GM21619 (cell line): ENCODE results near the gene SF3B3.

Experiments
- ATAC-seq: cut with Tn5 transposase; IDR thresholded peaks from one replicate; pipeline ENCODE4 v1.9.1; 2021; ENCODE audit not compliant: unreplicated experiment

Gene SF3B3

DNA sequence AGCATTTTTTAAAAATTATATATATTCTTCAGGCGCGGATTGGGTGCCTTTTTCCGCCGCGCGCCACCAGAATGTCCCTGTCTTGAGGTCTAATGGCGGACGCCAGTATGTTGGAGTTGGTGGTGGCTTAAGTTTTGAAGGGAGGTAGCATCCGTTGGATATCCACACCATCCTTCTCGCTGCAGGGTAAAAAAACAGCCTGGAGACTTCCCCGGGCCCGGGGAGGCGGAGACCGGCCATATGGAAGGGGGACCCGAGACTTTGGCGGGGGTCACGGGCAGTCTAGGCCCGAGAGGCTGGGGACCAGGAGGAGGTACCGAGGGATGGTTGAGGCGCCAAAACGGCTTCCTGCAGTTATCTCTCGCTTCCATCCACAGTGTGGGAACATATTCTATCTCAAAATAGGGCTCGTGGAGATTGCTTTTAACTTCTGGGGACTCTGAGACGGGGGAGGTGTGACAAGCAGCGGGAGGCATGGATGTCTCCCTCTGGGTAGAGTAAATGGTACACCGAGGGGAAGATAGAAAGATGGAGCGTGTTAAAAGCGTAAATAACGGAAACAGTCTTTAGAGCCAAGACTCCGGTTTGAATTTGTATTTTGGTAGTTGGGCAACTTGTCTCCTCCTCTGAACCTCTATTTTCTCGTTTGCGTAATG lies at the start of gene SF3B3:
TSS of gene SF3B3 (plus strand) at position 74 of the 656 bp plus-strand sequence. CDS start 2,841 bp downstream, outside the sequence.
- peak; percentile 47 for ATAC-seq

DNA sequence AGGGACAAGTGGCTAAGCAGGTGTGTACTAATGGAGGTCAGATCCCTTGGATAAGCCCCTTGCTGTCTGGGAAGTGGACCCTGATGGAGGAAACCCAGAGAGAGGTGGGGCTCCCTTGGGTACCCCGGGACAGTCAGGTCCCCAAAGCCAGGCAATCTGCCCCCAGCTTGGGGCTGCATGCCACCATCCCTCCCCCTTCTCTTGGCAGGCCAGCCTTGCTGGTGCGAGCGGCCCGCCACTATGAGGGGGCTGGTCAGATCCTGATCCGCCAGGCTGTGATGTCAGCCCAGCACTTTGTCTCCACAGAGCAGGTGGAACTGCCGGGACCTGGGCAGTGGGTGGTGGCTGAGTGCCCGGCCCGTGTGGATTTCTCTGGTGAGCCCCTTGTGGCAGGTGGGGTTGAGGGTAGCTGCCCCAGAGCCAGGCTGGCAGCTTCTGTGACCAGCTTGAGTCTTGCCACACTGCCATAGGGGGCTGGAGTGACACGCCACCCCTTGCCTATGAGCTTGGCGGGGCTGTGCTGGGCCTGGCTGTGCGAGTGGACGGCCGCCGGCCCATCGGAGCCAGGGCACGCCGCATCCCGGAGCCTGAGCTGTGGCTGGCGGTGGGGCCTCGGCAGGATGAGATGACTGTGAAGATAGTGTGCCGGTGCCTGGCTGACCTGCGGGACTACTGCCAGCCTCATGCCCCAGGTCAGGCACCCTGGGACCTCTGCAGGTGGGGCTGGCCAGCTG lies 49.1 kb upstream of the SF3B3 start:
- no peak for ATAC-seq

DNA sequence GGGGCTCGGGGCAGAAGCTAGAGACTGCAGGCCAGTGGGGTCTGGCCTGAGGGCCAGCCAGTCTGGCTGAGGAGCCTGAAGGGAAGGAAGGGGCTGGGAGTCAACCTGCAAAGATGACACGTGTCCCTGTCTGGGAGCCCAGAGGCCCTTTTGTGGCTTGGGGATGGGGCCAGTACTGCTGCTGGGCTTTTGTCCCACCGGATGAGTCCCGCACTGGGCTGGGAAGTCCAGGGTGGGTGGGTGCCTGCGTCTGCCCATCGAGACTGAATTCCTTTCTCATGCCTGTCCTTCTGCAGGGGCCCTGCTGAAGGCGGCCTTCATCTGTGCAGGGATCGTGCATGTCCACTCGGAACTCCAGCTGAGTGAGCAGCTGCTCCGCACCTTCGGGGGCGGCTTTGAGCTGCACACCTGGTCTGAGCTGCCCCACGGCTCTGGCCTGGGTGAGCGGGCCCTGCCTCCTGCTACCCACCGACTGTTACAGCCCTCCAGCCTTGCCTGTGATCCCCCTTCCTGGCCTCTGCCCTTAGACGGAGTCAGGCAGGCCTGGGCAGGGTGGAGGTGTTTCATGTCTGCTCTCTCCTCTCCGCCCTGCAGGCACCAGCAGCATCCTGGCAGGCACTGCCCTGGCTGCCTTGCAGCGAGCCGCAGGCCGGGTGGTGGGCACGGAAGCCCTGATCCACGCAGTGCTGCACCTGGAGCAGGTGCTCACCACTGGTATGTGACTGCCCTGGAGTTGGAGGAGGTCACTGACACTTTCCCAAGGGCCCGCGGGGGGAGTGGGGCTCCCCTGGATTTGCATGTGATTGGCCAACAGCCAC lies 48.4 kb upstream of the SF3B3 start:
- no peak for ATAC-seq

- peak; percentile 85 for ATAC-seq
Measured at GRCh38 chr16:70476272-70477020, 47.2 kb upstream of the SF3B3 start.

DNA sequence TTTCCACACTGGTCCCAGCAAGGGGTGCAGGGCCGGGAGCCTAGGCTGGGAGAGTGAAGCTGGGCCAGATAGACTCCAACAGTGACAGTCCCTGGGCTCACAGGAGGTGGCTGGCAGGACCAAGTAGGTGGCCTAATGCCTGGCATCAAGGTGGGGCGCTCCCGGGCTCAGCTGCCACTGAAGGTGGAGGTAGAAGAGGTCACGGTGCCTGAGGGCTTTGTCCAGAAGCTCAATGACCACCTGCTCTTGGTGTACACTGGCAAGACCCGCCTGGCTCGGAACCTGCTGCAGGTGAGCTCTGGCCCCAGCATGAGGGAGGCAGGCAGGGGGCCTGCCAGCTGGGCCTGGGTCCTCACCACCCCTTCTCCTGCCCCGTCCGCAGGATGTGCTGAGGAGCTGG lies 45.4 kb upstream of the SF3B3 start:
- no peak for ATAC-seq

GRCh38 chr16:70478912-70479341 lies 44.7 kb upstream of the SF3B3 start:
- ATAC-seq = no peak

DNA sequence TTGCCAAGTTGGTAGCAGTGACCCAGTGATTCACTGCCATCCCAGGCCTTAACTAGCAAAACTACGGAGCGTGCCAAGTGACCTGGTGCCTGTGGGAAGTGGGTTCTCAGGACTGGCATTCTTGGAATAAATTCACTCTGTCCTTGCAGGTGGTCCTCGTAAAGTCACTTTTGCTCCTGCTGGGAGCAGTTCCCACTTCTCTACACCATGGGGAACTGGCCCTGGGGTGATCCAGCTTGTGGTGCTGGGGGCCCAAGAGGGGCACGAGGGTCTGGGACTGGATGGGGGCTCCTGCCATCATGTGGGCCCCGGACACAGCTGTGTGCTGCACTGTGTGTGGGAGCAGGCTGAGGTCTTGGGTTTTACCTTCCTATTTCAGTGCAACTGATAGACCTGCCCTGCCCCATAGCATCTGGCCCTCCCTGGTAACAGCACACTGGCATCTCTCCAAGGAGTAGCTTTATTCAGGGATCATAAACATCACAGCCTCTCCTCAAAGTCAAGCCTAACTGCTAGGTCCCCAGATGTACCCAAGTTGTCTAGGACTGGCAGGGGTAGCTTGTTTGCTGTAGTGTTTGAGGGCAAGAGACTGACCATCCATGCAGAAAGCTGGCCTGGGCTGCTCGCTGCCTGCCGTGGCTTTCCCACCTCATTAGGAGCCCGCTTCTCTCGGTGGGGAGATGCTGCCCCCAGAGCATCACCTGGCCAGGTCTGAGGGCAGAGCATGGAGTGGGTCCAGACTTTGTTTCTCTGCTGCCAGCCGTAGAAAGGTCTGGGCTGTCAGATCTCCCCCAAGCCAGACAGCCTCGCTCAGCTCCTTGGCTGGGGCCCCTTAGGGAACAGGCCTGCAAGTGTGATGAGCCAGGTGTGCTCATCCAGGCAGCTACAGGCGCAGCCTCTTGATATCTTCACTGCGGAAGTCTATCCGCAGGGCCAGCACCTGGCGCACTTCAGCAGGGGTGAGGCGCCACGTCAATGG lies 43.2 kb upstream of the SF3B3 start:
- no peak for ATAC-seq

DNA sequence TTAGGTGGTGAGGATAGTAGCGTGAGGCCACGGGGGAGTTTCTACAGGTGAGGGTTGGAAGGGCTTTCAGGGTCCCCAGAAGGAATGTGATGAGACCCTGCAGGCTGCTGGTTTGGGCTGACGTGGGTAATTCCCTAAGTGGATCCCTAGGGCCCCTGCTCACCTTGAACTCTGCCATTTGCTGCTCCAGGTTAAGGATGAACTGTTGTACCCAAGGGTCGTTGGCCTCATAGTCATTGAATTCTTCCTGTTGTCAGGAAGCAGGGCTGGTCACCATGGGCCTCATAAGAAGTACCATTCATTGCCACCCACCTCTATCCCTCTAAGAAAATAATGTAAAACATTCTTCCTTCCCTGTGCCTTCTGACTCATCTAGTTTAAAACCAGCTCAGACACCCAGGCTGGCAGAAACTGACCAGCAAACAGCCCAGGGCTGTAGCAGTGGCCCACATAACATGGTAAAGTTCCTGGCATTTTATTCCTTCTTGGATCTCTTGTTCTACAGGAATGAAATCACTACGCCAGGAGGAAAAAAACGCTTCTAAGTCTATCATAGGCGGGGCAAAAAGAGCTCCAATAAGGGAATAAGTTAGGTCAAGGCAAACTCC lies 41.6 kb upstream of the SF3B3 start:
- no peak for ATAC-seq

- ATAC-seq = no peak
Measured at GRCh38 chr16:70482624-70483023, 41.0 kb upstream of the SF3B3 start.

- ATAC-seq = peak; percentile 75
Measured at GRCh38 chr16:70483426-70483825, 40.2 kb upstream of the SF3B3 start.

- no peak for ATAC-seq
Measured at GRCh38 chr16:70484867-70485266, 38.7 kb upstream of the SF3B3 start.

- no peak for ATAC-seq
Measured at GRCh38 chr16:70490261-70490660, 33.4 kb upstream of the SF3B3 start.

DNA sequence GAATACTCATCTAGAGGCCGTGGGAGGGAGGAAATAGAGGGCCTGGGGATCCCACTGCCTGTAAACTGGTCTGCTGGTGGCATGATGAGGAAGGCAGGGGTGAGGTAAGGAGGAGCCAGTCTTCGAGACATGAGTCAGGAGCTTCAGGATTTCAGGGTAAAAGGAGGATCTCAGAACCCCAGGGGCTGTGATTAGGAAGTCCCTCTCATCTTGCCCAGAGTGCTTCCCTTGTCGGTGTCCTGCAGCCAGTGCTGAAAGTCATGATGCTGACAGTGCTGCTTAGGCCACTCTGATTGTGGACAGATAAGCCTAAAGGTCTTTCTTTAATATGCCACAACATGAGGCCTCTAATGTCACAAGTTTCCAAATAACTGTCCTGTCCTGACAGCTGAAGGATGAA lies 29.8 kb upstream of the SF3B3 start:
- no peak for ATAC-seq

- no peak for ATAC-seq
Measured at GRCh38 chr16:70494202-70494770, 29.3 kb upstream of the SF3B3 start.

DNA sequence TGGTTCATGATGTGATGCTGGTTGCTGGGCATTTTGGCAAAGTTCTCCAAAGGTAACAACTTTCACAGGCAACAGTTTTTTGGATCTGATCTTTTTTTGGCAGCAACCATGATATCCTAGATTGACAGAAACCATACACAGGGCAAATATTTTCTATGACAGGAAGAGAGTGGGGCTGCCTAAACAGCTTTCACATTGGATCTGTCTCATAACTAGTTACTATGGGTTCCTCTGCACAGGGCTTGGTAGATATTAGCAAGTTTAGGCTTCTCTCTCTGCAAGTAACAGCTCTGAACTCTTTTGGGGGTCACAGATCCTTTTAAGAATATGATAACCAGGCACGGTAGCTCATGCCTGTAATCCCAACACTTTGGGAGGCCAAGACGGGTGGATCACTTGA lies 28.8 kb upstream of the SF3B3 start:
- no peak for ATAC-seq

DNA sequence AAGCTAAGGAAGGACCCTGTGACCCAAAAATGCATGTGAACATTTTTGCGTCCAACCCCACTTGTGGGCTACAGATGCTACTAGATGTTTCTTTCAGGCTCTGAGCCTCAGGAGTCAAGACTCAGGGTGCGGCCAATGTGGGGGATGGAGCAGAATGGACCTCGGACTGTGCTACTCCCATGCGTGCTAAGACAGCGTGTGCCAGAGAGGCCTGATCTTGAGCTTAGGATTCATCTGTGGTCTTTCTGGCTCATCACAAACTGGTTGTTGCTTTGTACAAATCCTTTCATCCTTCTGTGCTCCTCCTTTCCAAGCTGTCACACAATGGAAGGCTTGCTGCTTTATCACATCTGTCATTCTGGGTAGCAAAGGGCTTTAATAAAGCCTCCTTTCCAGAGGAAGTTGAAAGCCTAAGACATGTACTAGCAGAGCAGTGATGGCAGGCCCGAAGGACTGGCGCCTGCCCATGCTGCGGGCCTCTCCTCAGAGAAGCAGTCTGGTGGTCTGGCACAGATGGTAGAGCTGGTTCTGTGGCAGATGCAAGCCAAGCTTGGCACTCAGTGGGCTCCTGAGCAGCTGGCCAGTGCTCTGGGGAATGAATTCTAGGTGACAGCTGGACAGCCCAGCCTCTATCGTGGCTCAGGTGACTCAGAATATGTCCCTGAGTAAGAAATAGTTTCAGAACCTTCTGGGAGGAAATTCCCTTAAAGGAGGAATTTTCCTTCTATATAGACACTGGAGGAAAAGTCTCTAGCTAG lies 28.0 kb upstream of the SF3B3 start:
- no peak for ATAC-seq

DNA sequence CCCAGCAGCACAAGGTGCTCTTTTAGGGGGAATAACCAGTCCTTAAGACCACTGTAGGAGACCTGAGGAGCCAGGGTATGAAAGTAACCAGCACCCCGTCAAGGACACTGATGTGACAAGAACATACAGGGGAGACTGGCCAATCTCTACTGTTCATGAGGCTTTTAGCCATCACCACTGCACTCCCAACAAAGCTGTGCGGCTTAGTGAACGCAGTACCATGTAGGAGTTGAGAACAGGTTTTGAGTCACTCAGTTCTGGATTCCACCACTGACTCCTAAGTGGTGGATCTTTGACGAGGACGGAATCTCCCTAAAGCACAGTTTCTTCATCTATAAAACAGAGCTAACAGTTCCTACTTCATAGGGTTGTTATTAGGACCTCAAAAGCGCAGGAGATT lies 27.1 kb upstream of the SF3B3 start:
- no peak for ATAC-seq

DNA sequence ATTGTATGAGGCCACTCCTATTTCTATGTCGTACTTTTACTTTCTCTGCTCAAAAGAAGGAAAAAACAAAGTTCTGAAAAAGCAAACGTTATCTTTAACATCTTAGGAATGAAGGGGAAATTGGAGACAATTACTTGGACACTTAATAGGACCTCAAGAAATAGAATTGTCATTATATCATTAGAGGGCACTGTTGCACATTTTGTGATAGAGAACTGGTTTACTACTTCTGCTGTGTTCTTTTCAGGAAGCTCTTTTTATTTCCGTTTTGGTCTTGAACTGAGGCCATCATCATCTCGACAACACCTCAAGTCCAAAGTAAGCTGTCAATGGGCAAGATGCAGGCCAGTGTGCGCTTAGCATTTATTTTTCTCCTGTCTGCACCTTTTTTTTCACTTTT lies 14.9 kb upstream of the SF3B3 start:
- no peak for ATAC-seq
